PFSK-1 (cell line): ENCODE measurements around the gene HIC1.

Source experiments
- FOXP2 ChIP-seq: optimal IDR thresholded peaks from 2 replicates; pipeline ENCODE3; 2011; ENCODE audit warnings: borderline replicate concordance, control low read depth, inconsistent platforms; ENCODE audit not compliant: insufficient read depth; ENCODE audit errors: extremely low read length, extremely low read depth
- POLR2AphosphoS5 ChIP-seq: IDR thresholded peaks from 2 replicates; pipeline ENCODE4 v1.6.1; 2012; ENCODE audit warnings: low read depth, mild to moderate bottlenecking, control low read depth, low read length, moderate library complexity
- SIN3A ChIP-seq: IDR thresholded peaks from 2 replicates; pipeline ENCODE4 v1.6.1; 2012; ENCODE audit warnings: mild to moderate bottlenecking, low read length, moderate library complexity, borderline replicate concordance; ENCODE audit not compliant: insufficient read depth
- TAF1 ChIP-seq: IDR thresholded peaks from 2 replicates; pipeline ENCODE4 v1.6.1; 2012; ENCODE audit warnings: low read length, control low read depth, borderline replicate concordance; ENCODE audit not compliant: insufficient read depth
- TF ChIP-seq, protein P1 (sequence below), 2 experiments: IDR thresholded peaks; 2 replicates each; pipeline versions ENCODE4 v1.6.1 to v1.8.0; 2011 to 2012; ENCODE audit warnings: low read depth in 2 of 2, low read length in 2 of 2, control low read depth in 1 of 2, inconsistent platforms in 1 of 2, mild to moderate bottlenecking in 1 of 2, moderate library complexity in 1 of 2; ENCODE audit not compliant: insufficient read depth in 1 of 2

The HIC1 gene

DNA sequence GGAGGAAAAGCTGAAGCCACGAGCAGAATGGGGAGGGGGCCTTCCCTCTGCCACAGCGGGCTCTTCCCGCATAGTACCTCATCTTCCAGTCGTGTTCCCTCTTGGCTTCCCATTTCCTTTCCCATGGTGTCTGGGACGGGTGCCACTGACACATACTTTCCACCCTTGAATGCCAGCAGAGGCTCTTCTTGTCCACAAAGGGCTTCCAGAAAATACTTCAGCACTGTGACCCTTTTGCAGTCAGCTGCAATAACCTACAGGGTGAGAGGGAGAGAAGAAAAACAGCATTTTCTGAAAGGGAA, 30.7 kb downstream of the HIC1 start:
- TF ChIP-seq, protein P1, sequence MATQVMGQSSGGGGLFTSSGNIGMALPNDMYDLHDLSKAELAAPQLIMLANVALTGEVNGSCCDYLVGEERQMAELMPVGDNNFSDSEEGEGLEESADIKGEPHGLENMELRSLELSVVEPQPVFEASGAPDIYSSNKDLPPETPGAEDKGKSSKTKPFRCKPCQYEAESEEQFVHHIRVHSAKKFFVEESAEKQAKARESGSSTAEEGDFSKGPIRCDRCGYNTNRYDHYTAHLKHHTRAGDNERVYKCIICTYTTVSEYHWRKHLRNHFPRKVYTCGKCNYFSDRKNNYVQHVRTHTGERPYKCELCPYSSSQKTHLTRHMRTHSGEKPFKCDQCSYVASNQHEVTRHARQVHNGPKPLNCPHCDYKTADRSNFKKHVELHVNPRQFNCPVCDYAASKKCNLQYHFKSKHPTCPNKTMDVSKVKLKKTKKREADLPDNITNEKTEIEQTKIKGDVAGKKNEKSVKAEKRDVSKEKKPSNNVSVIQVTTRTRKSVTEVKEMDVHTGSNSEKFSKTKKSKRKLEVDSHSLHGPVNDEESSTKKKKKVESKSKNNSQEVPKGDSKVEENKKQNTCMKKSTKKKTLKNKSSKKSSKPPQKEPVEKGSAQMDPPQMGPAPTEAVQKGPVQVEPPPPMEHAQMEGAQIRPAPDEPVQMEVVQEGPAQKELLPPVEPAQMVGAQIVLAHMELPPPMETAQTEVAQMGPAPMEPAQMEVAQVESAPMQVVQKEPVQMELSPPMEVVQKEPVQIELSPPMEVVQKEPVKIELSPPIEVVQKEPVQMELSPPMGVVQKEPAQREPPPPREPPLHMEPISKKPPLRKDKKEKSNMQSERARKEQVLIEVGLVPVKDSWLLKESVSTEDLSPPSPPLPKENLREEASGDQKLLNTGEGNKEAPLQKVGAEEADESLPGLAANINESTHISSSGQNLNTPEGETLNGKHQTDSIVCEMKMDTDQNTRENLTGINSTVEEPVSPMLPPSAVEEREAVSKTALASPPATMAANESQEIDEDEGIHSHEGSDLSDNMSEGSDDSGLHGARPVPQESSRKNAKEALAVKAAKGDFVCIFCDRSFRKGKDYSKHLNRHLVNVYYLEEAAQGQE (IDR thresholded peaks at IDR 0.05; ENCODE audit: insufficient read depth in 1 of 2, low read depth in 2 of 2, low read length in 2 of 2), result no peak
- no peak for TF ChIP-seq TAF1
- TF ChIP-seq SIN3A, result no peak
- TF ChIP-seq FOXP2, result no peak
- TF ChIP-seq POLR2AphosphoS5, result no peak

DNA sequence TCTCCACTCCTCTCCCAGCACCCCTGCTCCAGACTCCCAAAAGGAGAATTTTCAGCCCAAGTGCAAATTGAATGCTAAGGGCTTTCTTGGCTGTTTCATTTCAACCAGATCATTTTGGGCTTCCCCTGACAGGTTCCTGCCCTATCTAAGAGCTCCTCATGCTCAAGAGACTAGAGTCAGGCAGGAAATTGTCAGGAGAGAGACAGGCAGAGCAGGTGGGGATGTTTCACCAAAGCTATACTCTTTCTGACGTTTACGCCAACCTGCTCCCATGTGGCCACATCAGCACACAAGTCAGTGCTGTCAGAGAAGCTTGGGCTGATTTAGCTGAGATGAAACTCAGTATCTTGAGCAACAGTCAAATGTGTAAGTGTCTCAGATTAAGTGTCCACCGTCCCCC, 31.4 kb downstream of the HIC1 start:
- no peak for TF ChIP-seq SIN3A
- TF ChIP-seq, protein P1 (IDR thresholded peaks at IDR 0.05; ENCODE audit: insufficient read depth in 1 of 2, low read depth in 2 of 2, low read length in 2 of 2), result no peak
- no peak for TF ChIP-seq TAF1
- no peak for TF ChIP-seq FOXP2
- TF ChIP-seq POLR2AphosphoS5, result no peak

DNA sequence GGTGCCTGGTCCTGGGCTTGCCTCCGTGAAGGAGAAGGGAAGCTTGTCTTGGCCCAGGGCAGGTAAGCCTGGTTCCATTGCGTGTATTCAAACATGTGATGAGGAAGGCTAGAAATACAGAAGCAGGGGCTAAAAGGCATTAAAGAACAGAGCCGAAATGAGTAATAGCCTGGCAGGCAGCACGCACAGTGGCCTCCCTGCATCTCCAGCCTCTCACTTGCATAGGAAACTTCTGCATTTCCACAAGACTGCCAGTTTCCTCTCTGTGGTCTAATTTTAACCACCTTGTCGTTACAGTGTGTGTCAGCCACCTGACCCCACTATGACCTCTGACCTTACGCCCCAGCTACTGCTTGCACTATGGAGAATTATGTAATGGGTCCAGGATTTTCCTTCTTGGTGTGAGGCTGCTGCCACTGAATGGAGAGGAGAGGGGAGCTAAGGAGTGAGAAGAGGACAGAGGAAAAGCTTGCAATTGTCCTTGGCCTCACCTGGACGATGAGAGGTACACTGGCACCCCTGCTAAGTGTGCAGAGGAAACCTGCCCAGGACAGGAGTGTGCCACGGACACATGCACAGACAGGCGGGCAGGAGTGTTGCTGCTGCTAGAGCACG, 32.8 kb downstream of the HIC1 start:
- TF ChIP-seq, protein P1 (IDR thresholded peaks at IDR 0.05; ENCODE audit: insufficient read depth in 1 of 2, low read depth in 2 of 2, low read length in 2 of 2), result no peak
- 0 out of 2 replicates have a peak, but pooled peaks have one; percentile 9 for TF ChIP-seq POLR2AphosphoS5

- TF ChIP-seq POLR2AphosphoS5, result 0 out of 2 replicates have a peak, but pooled peaks have one; percentile 49
- no peak for TF ChIP-seq FOXP2
These were observed 34.1 kb downstream of the HIC1 start for GRCh38 chr17:2089021-2089422.

- TF ChIP-seq SIN3A (no peak), FOXP2 (no peak), POLR2AphosphoS5 (no peak), TAF1 (no peak)
- TF ChIP-seq, protein P1 (IDR thresholded peaks at IDR 0.05; ENCODE audit: insufficient read depth in 1 of 2, low read depth in 2 of 2, low read length in 2 of 2), result no peak
These were observed 35.3 kb downstream of the HIC1 start for GRCh38 chr17:2090210-2090641.

- TF ChIP-seq SIN3A (peak; percentile 72; the same call in 1 of the 2 replicates), FOXP2 (peak; percentile 54), TAF1 (peak; percentile 88; the same call in 1 of the 2 replicates), POLR2AphosphoS5 (peak; percentile 84)
- TF ChIP-seq, protein P1 (IDR thresholded peaks at IDR 0.05; ENCODE audit: insufficient read depth in 1 of 2, low read depth in 2 of 2, low read length in 2 of 2), result 0 out of 4 replicates have a peak, but pooled peaks of 1 of the 2 experiments have one; percentile 49
These were observed 36.1 kb downstream of the HIC1 start for GRCh38 chr17:2090804-2091534.
